CD4-positive, alpha-beta T cell treated with Interferon alpha-2 for 1 hour (primary cell): ENCODE data around the gene TTYH3.
"Not testable (repeated sequence)": the region's sequence is repeated elsewhere in the genome, so short reads cannot be mapped to it uniquely, and the experiment has no call there.

Experiments used
- DNase-seq, 2 donors: peaks; one replicate each; pipeline ENCODE4 v3.0.0-alpha.2; 2020 to 2022

TTYH3 gene, protein sequence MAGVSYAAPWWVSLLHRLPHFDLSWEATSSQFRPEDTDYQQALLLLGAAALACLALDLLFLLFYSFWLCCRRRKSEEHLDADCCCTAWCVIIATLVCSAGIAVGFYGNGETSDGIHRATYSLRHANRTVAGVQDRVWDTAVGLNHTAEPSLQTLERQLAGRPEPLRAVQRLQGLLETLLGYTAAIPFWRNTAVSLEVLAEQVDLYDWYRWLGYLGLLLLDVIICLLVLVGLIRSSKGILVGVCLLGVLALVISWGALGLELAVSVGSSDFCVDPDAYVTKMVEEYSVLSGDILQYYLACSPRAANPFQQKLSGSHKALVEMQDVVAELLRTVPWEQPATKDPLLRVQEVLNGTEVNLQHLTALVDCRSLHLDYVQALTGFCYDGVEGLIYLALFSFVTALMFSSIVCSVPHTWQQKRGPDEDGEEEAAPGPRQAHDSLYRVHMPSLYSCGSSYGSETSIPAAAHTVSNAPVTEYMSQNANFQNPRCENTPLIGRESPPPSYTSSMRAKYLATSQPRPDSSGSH

DNA sequence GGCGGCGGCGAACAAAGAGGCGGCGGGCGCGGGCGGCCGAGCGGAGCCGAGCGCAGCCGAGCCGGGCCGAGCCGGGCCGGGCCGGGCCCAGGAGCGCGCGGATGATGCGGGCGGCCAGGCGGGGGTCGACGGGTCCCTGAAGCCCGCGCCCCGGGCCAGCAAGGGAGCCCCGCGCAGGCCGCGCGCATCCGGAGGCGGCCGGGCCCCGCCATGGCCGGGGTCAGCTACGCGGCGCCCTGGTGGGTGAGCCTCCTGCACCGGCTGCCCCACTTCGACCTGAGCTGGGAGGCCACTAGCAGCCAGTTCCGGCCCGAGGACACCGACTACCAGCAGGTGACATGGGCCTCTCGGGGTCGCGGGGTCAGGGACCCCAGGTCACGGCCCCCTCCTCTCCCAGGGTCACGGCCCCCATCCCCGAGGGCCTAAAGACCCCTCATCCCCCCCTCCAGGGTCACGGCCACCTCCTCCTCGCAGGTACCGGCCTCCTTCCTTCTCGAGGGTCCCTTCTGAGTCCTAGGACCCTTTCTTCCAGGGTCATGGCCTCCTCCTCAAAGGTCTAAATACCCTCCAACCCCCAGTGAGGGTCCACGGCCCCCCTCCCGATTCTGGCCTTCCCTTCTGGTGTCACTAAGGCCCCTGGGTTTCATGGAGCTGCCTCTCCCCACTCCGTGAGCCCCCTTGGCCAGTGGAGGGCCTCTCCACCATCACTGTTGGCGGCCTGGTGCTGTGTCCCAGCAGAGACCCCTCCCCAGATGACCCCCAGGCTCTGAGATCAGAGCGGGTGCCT lies at the start of gene TTYH3:
Gene TTYH3 (plus strand): TSS at position 41 of the 787 bp plus-strand sequence. CDS start 170 bp downstream, at position 211.
- DNase-seq, result no peak

DNA sequence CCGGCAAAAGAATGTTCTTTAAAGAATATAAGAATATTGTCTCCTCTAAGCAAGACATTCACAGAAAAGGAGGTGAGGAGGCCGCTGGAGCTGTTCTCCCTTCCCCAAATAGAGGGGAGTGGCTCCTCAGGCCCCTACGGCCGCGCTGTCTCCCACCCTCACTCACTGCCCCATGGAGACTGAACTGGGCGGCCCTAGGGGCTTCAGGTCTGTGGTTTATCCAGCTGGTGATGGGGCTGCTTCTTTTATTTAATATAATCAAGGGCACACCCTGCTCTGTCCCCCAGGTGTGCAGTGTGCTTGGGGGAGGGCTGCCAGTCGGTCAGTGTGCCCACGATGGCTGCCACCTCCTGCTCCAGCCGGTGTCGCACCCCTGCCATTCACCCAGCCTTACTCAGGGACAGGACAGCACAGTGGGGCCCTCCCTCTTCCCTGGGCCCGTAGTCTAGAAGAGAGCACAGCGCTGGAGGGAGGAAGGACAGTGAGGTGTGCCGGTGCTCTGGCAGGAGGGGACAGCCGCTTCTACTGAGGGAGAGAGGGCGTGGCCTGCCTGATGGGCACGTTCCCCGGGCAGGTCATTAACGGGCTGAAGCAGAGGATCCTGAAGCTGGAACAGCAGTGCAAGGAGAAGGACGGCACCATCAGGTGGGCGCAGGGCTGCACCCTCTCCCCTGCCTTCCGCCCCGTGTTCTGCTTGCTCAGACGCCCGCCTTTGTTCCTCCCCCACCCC lies 49.6 kb upstream of the TTYH3 start:
- no peak for DNase-seq

DNA sequence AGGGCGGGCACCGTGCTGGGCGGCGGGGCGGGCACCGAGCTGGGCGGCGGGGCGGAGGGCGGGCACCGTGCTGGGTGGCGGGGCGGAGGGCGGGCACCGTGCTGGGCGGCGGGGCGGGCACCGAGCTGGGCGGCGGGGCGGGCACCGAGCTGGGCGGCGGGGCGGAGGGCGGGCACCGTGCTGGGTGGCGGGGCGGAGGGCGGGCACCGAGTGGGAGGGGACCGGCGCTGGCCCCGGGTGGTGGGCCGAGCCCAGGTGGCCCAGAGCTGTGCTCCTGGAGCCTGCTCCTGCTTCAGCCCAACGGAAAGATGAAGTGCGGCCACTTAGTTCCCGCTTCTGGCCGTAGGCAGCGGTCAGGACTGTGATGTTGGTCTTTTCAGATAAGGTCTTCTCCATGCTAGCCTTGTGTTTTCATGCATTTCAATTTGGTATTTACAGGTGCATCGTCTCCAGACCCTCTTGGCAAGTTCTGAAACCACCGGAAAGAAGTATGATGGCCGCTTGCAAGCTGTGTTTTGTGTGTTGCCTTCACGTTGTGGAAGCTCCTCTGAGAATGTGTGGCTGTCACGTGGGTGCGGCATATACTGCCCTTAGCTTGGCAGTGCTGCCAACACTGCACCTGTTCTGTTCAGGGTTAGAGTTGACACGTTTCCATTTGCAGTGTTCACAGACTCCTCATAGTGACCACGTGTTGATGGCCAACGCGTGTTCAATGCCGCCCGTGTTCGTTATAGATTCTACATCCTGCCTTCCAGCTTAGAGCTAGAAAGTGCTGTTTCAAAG lies 47.8 kb upstream of the TTYH3 start:
- DNase-seq, result no peak

DNA sequence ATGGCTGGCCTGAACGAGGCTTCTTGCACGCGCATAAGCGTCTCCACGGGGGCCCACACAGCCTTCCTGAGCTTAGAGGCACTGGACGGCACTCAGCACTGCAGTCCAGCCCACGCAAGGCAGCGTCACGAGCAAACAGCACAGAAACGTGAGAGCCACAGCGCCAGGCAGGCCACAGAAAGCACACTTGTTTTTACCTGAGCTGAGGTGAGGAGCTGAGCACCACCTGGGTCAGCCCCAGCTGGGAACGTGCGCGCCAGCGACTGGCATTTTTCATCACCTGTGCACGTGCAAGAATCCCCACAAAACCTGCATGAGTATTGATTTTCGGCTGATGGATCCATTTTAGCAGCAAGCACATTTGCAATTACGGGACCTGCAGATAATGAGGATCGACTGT lies 46.3 kb upstream of the TTYH3 start:
- DNase-seq, result no peak

DNA sequence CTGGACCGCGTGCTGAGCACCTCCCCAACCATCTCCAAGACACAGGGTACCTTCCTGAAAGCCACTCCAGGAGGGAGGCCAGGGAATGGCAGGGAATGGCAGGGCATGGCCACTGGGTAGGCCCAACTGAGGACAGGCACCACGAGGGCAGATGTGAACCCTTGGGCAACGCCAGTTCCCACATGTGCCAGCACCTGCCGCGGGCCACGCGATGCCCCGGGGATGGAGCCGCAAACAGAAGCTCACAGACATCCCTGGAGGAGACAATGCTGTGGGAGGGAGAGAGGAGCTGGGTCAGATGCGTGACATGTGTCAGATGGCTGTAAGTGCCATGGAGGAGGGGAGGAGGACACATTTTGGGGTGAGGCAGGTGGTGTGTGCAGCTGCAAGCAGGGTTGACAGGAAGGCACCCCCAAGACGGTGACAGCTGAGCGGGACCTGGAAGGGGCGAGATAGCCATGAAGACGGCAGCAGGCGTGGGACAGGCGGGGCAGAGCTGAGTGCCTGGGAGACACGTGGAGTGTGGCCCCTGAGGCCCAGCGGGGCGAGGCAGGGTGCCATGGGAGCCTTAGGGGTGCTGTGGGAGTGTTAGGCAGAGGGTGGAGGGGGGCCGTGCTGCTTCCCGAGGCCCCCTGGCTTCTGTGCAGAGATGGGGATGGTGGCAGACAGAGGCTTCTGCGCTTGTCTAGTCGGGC lies 45.3 kb upstream of the TTYH3 start:
- no peak for DNase-seq

DNA sequence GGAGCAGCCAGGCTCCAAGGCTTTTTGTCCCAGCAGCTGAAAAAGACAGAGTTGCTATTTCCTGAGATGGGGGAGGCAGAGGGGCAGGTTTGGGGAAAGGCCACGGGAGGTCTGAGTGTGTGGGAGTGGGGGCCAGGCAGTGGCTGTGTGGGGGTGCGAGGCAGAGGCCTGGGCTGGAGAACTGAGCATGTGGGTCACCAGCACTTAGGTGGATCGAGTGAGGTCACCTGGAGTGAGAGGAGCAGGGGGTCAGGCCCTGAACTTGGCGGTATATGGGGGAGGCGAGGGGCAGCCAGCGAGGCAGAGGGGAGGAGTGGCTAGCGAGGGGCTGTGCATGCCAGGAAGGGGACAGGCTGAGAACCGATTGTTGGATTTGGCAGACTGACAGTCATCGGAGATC lies 44.7 kb upstream of the TTYH3 start:
- DNase-seq, result no peak

DNA sequence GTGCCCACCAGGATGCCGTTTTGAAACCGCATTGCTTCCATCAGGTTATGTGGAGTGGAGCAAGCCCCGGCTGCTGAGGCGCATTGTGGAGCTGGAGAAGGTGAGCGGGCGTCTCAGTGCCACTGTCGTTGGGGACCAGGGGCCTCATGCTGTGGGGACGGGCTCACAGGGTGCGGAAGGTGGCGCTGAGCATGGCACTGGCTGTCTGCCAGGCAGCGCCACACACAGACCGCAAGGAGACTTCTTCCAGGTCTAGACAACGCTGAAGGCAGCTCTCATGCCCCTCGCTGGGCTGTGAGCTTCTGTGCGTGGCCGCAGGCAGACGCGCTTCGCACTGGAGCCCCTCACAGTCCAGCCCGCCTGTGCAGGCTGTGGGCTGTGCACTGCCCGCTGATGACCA lies 44.0 kb upstream of the TTYH3 start:
- DNase-seq, result no peak

DNA sequence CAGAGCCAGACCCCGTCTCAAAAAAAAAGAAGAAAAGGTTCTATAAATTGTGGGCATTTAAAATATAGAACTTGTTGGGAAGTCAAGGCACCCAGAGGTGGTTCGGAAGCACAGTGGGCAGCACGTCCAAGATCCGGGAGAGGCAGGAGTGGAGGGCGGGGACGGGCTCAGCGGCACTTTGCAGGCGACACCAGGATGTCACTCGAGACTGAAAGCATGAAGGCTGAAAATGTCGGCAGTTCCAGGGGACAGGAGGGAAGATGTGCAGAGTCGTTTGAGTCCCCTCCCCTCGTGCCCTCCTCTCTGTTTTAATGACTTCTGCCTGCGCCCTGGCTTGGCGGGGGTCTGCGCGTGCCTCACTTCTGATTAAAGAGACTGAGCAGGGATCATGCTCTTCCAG lies 42.4 kb upstream of the TTYH3 start:
- DNase-seq, result no peak

DNA sequence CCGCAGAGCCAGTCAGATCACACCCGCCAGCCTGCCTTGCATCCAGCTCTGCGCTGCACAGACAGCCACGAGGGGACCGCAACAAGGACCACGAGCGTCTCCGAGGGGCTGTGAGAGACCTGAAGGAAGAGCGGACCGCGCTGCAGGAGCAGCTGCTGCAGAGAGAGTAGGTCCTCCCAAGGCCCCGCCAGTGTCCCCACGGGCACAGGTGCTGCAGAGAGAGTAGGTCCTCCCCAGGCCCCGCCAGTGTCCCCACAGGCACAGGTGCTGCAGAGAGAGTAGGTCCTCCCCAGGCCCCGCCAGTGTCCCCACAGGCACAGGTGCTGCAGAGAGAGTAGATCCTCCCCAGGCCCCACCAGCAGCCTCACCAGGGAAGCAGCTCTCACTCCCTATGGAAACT lies 41.8 kb upstream of the TTYH3 start:
- DNase-seq, result not testable (repeated sequence)

DNA sequence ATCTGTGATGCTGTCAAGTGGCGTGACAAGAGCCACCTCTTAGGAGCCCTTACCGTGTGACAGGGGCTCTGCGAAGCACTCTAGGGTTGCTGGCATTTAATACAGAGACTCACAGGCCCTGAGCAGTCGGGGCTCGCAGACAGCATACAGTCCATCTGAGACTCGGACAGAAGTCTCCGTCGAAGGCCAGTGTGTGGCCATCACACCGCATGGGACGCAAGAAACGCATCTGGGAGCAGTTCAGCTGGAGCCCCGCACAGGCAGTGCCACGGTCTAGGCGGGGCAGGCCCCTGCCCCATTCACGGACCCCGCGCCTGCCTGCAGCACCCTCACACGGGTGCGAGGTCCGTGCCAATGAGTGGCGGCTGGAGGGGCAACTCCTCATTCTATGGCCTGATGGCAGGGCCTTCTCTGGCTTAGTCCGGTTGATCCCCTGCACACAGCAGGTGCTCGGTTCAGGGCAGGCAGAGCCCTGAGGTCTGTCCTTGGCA lies 39.4 kb upstream of the TTYH3 start:
- DNase-seq, result no peak

DNA sequence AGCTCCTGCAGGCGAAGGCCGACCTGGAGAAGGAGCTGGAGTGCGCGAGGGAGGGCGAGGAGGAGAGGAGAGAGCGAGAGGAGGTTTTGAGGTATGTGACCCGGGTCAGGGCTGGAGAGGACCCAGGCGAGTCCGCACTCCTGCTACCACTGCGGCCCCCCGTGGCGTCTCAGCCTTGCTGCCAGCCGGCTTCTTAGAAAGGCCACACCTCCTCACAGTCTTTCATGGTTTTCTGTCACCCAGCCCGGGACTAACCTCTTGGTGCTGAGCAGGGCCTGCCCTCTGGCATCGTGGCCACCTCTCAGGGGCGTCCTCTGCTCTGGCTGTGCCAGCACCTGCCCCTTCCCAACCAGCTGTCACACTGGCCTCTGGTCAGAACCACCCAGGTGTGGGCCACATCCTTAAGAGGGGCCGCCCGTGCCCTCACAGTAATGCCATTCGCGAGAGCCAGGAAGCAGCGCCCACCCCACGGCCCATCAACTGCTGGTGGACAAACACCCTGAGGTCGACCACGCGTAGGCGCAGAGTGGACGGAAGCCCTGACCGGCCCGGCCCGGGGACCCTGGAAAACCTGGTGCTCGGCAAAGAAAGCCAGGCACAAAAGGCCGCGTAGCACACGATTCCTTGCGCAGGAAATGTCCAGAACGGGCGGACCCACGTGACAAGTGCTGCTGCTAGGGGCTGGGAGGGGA lies 38.6 kb upstream of the TTYH3 start:
- no peak for DNase-seq

DNA sequence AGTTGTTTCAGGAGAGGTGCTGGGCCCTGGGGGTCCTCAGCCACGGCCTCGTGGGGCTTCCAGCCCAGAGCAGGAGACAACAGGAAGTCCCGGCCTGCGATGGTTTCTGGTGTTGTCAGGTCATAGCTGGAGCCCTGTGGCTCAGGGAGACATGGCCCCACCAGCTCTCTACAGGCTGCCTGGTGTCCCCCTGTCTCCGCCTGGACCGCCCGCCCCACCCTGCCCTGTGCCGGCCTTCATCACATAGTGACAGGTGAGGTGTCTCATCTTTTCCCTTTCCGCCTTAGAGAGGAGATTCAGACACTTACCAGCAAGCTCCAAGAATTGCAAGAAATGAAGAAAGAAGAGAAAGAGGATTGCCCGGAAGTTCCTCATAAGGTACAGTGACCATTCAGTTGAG lies 37.2 kb upstream of the TTYH3 start:
- DNase-seq, result no peak

DNA sequence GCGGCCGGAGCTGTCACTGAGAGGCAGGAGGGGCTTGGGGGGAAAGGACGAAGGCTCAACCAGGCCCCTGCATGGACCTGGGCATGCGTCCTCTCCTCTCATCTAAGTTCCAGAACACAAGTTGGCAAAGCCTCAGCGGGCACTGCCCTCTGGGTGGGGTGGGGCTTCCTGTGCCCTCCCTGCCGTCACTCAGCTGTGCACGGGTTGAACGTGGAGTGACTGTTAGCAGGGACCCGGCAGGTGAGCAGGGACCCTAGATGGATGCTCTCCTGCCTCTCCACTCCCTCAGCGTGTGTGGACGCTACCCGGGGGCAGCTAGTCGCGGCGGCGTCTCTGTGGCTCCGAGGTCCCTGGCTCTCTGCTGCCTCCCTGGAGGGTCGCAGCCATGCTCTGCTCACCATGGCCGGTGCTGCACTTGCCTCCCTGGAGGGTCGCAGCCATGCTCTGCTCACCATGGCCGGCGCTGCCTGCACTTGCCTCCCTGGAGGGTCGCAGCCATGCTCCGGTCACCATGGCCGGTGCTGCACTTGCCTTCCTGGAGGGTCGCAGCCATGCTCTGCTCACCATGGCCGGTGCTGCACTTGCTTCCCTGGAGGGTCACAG lies 36.4 kb upstream of the TTYH3 start:
- no peak for DNase-seq

DNA sequence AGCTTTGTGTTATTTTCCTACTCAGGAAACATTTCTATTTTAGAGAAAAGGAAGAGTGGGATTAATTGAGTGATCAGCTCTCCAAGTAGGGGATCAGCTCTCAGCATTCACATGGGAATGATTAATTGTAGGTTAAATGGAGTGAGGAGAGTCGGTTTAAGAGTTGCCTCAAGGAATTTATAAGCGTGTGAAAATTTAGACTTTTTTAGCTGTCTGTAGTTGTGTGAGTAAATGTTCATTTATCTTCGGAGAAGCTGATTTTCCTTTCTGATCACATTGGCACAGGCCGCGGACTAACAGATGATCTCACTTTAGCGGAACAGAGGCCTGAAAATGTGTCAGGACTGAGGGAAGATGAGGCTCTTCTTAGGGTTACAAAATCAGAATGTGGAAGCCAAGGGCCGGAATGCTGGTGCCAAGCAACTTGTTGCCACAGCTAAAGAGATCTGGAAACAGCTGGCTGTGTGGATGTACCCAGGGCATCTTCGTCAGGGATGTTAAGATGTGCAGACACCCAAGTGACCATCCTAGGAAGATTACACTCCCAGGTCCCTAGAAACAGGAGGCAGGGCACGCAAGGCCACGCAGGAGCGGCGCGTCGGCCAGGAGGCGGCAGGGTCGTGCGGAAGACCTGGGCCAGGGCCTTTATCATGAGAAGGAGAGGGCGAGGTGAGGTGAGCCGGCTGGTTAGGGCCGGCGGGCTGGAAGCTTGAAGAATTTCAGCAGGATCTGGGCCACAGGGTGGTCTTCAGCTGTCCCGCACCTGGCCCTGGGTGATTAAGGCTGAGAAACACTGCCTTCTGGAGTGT lies 35.1 kb upstream of the TTYH3 start:
- DNase-seq, result no peak

DNA sequence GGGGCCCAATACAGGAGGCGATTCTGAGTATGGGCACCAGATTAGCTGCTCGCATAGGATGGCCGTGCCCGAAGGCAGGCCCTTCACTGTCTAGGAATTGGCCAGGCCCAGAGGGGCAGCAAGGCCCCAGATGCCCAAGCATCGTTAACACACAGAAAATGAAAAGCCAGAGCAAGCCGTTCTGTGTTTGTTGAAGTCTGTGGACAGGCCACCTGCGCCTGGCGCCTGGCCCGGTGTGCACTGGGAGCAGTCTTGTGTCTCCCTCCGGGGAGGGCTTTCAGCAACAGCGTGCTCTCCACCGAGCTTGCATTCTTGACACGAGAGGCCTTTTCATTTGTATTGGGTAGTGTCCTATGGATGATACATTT lies 34.5 kb upstream of the TTYH3 start:
- no peak for DNase-seq

DNA sequence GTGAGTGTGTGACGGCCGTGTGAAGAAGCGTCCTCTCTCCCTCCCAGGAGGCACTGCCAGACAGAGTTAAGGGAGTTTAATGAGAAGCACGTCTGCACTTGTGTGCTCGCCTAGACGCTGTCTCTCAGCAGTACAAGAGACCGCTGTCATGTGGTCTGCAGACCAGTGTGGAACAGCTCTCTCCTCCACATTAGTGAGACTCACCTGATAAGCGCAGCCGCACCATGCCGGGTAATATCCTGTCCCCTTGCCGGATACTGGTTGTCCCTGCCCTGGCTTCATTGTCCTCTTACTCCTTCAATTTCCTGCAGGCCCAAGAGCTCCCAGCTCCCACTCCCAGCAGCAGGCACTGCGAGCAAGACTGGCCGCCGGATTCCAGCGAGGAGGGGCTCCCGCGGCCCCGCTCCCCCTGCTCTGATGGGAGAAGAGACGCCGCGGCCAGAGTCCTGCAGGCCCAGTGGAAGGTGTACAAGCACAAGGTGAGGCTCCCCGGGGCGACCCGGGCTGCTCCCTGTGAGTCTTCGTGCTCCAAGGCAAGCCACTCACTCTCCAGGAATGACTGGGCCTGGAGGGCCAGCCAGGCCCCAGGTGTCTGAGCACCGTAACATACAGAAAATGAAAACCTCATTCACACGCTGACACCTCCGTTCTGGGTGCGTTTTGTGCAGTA lies 33.5 kb upstream of the TTYH3 start:
- DNase-seq, result no peak

DNA sequence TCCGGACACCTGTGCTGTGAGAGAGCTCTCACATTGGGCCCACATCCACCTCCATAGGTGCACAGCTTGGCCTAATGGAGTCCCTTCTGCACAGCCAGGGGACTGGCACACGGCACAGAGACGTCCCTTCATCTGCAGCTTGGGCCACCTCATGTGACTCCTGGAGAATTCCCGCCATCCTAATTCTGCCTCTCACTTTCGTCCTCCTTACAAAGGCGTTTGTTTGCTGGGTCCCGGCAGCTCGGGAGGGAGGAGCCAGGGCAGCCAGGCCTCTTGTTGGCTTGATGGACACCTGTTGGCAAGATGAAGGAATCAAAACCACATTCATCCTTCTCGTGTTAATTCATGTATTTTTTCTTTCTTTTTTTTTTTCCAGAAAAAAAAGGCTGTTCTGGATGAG lies 30.7 kb upstream of the TTYH3 start:
- DNase-seq, result no peak

DNA sequence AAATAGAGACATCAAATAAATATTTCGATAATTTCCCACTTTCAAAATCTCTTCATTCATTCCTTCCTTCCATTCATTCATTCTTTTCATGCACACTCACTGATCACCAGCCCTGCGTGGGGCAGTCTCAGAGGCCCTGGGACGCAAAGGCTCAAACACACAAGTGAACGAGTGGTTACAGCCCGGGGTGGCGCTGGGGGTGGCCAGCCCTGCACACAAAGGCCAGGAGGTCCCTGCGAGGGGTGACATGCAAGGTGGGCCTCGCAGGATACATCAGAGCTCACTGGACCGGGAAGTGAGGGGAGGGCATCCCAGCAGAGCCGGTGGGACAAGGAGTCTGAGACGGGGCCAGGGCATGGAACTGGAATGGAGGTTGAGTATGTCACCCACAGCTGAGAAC lies 29.9 kb upstream of the TTYH3 start:
- no peak for DNase-seq

DNA sequence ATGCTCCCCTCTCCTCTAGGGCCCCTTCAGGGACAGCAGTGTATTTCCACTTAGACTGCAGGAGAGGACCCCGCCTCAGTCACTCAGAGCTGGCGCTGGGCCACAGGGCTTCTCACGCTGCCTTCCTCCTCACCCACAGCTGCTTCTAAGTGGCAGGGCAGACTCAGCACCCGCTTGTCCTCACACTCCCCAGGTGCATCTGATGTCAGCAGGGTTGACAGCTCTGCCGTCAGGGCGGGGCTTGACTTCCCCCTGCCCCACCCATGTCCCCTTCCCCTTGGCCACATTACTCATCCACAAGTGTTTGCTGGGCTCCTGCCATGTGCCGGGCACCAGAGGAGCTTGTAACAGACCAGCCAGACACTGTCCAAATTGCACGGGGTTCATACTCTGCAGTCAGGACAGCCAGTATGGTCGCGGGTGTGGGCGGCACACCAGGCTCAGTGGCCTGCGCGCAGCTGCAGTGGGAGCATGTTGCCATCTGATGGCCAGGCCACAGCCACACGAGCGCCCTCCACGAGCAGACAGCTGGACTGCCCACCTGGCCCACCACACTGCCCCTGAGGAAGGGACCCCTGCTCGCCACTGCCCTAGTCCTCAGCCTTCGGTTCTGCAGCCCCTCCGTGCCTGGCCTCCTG lies 29.3 kb upstream of the TTYH3 start:
- DNase-seq, result peak in 1 of 2 donors; percentile 17
